Activated T-helper 17 cell treated with anti-CD3 and anti-CD28 coated beads, Interleukin-2, amount 50 U/mL, for 72 hours (primary cell): ENCODE results near the gene TRIP13. TPM values are rescaled to one million over a fixed set of nuclear protein-coding genes. Genes with fewer than 3 reads are reported as not detected.
A peak's percentile ranks its signal among the peaks of the same experiment; 100 is the strongest.
"Not testable (repeated sequence)": the region's sequence is repeated elsewhere in the genome, so short reads cannot be mapped to it uniquely, and the experiment has no call there.

Source experiments
- ATAC-seq: fragments of 150-1000 bp; cut with Tn5 transposase; replicated peaks from 2 replicates; pipeline ENCODE4 v1.10.0; 2021; ENCODE audit warnings: mild to moderate bottlenecking, moderate library complexity
- H3K27ac Mint-ChIP-seq: one replicate; pipeline ENCODE4 v1.8.0; 2022; ENCODE audit warnings: mixed read lengths
- H3K27me3 Mint-ChIP-seq: one replicate; pipeline ENCODE4 v1.8.0; 2022; ENCODE audit warnings: mixed read lengths
- H3K36me3 Mint-ChIP-seq: one replicate; pipeline ENCODE4 v1.8.0; 2022; ENCODE audit warnings: low read depth, mild to moderate bottlenecking, mixed read lengths
- H3K4me1 Mint-ChIP-seq: one replicate; pipeline ENCODE4 v1.8.0; 2022; ENCODE audit warnings: mixed read lengths
- H3K4me3 Mint-ChIP-seq: one replicate; pipeline ENCODE4 v1.8.0; 2022; ENCODE audit warnings: mild to moderate bottlenecking, mixed read lengths
- H3K9me3 Mint-ChIP-seq: one replicate; pipeline ENCODE4 v1.8.0; 2022; ENCODE audit warnings: mixed read lengths
- total RNA-seq, 2 donors: library from RNA; stranded (reverse); gene quantifications; one replicate each; pipeline ENCODE4 v1.2.3, GENCODE V29; 2022

The TRIP13 gene
- total RNA-seq, 2 donors from 2014 or later = 18.3 to 45.0 TPM

- ATAC-seq = no peak
- H3K4me3 Mint-ChIP-seq = no peak overlapping the region
- H3K27ac Mint-ChIP-seq = no peak overlapping the region
- H3K4me1 Mint-ChIP-seq = peaks cover 7% of the 10 kb centered on the region
- H3K9me3 Mint-ChIP-seq = no peaks in the 10 kb centered on the region
- peaks cover 3% of the 10 kb centered on the region for H3K27me3 Mint-ChIP-seq
- no peaks in the 10 kb centered on the region for H3K36me3 Mint-ChIP-seq
These were observed 42.9 kb downstream of the TRIP13 start for GRCh38 chr5:935510-936084.

- Mint-ChIP-seq H3K4me3 (no peak overlapping the region), H3K9me3 (no peaks in the 10 kb centered on the region), H3K4me1 (peaks cover 7% of the 10 kb centered on the region), H3K27ac (no peak overlapping the region), H3K36me3 (no peaks in the 10 kb centered on the region), H3K27me3 (peaks cover 8% of the 10 kb centered on the region)
- no peak for ATAC-seq
These were observed 43.8 kb downstream of the TRIP13 start for GRCh38 chr5:936149-937144.

- peaks cover 7% of the 10 kb centered on the region for H3K4me1 Mint-ChIP-seq
- no peaks in the 10 kb centered on the region for H3K9me3 Mint-ChIP-seq
- no peak overlapping the region for H3K4me3 Mint-ChIP-seq
- H3K36me3 Mint-ChIP-seq = no peaks in the 10 kb centered on the region
- ATAC-seq = no peak
- peaks cover 10% of the 10 kb centered on the region for H3K27me3 Mint-ChIP-seq
- H3K27ac Mint-ChIP-seq = no peak overlapping the region
These were observed 44.7 kb downstream of the TRIP13 start for GRCh38 chr5:937151-937924.

- no peaks in the 10 kb centered on the region for H3K9me3 Mint-ChIP-seq
- H3K4me1 Mint-ChIP-seq = peaks cover 4% of the 10 kb centered on the region
These were observed 46.7 kb downstream of the TRIP13 start for GRCh38 chr5:939368-939767.

GRCh38 chr5:940741-941140 is 48.1 kb downstream of the TRIP13 start:
- H3K9me3 Mint-ChIP-seq, H3K4me1 Mint-ChIP-seq, H3K27ac Mint-ChIP-seq, H3K36me3 Mint-ChIP-seq, ATAC-seq, H3K4me3 Mint-ChIP-seq: not testable (repeated sequence)
- peaks cover 30% of the 10 kb centered on the region for H3K27me3 Mint-ChIP-seq

More at GRCh38 chr5:939368-939767, 46.7 kb downstream of the TRIP13 start:
- no peak overlapping the region for H3K27ac Mint-ChIP-seq
- ATAC-seq = no peak
- H3K4me3 Mint-ChIP-seq = no peak overlapping the region
- H3K27me3 Mint-ChIP-seq = peaks cover 20% of the 10 kb centered on the region
- H3K36me3 Mint-ChIP-seq = no peaks in the 10 kb centered on the region

GRCh38 chr5:943201-943917 is 50.7 kb downstream of the TRIP13 start:
- Mint-ChIP-seq H3K36me3 (no peaks in the 10 kb centered on the region), H3K4me3 (no peak overlapping the region), H3K9me3 (no peaks in the 10 kb centered on the region), H3K27me3 (peaks cover 38% of the 10 kb centered on the region), H3K4me1 (peaks cover 4% of the 10 kb centered on the region), H3K27ac (no peak overlapping the region)
- ATAC-seq = no peak

GRCh38 chr5:943918-944620 is 51.4 kb downstream of the TRIP13 start:
- ATAC-seq = peak; percentile 28
- peaks cover 41% of the 10 kb centered on the region for H3K27me3 Mint-ChIP-seq
- no peak overlapping the region for H3K4me3 Mint-ChIP-seq
- H3K4me1 Mint-ChIP-seq = peaks cover 4% of the 10 kb centered on the region
- no peak overlapping the region for H3K27ac Mint-ChIP-seq
- H3K36me3 Mint-ChIP-seq = no peaks in the 10 kb centered on the region
- no peaks in the 10 kb centered on the region for H3K9me3 Mint-ChIP-seq

- H3K4me3 Mint-ChIP-seq = no peak overlapping the region
- H3K36me3 Mint-ChIP-seq = no peaks in the 10 kb centered on the region
- H3K4me1 Mint-ChIP-seq = peaks cover 4% of the 10 kb centered on the region
- H3K9me3 Mint-ChIP-seq = no peaks in the 10 kb centered on the region
- no peak overlapping the region for H3K27ac Mint-ChIP-seq
- peaks cover 41% of the 10 kb centered on the region for H3K27me3 Mint-ChIP-seq
- no peak for ATAC-seq
These were observed 51.9 kb downstream of the TRIP13 start for GRCh38 chr5:944621-944927.

GRCh38 chr5:944992-945685 is 52.5 kb downstream of the TRIP13 start:
- Mint-ChIP-seq H3K36me3 (no peaks in the 10 kb centered on the region), H3K4me3 (no peak overlapping the region), H3K27me3 (peaks cover 46% of the 10 kb centered on the region), H3K4me1 (peaks cover 4% of the 10 kb centered on the region), H3K9me3 (no peaks in the 10 kb centered on the region), H3K27ac (no peak overlapping the region)
- ATAC-seq = no peak

- Mint-ChIP-seq H3K36me3 (no peaks in the 10 kb centered on the region), H3K4me3 (no peak overlapping the region), H3K27ac (no peak overlapping the region), H3K4me1 (peaks cover 4% of the 10 kb centered on the region), H3K27me3 (peaks cover 54% of the 10 kb centered on the region), H3K9me3 (no peaks in the 10 kb centered on the region)
- ATAC-seq = no peak
These were observed 53.2 kb downstream of the TRIP13 start for GRCh38 chr5:945691-946551.

GRCh38 chr5:946720-947625 is 54.3 kb downstream of the TRIP13 start:
- peaks cover 55% of the 10 kb centered on the region for H3K27me3 Mint-ChIP-seq
- H3K36me3 Mint-ChIP-seq = no peaks in the 10 kb centered on the region
- no peaks in the 10 kb centered on the region for H3K9me3 Mint-ChIP-seq
- H3K4me3 Mint-ChIP-seq = no peak overlapping the region
- peaks cover 4% of the 10 kb centered on the region for H3K4me1 Mint-ChIP-seq
- no peak overlapping the region for H3K27ac Mint-ChIP-seq
- no peak for ATAC-seq
